GM12878 (cell line): ENCODE measurements around the gene IL18R1. TPM values are rescaled to one million over a fixed set of nuclear protein-coding genes. Genes with fewer than 3 reads are reported as not detected.

Experiments
- ATAC-seq: fragments of 200-7000 bp; cut with Tn5 transposase; 3 replicates; pipeline ENCODE4 v1.9.1; 2020; ENCODE audit warnings: mild to moderate bottlenecking, moderate library complexity
- BruUV-seq: library from RNA; stranded (reverse); fragments of 400-500 nt; replicated peaks from 2 replicates; lab custom pipeline; 2021; lab: Mats Ljungman, UMichigan
- CTCF ChIA-PET: fragments of 300-600 bp; sonication (Branson Sonifier 250); formaldehyde crosslinking; extraction: SDS; loops from one replicate; lab custom pipeline; 2021; ENCODE audit warnings: inconsistent platforms; lab: Yijun Ruan, JAX
- POLR2A ChIA-PET: fragments of 350-600 bp; formaldehyde crosslinking; extraction: SDS; loops from one replicate; lab custom pipeline; 2021; ENCODE audit warnings: inconsistent platforms; lab: Charles Lee
- RAD21 ChIA-PET: fragments of 300-600 bp; sonication (Branson Sonifier 250); formaldehyde crosslinking; loops from one replicate; lab custom pipeline; 2023; ENCODE audit warnings: antibody characterized with exemption; ENCODE audit not compliant: unreplicated experiment; lab: Charles Lee
- SMC1A ChIA-PET: fragments of 300-600 bp; sonication (Branson Sonifier 250); formaldehyde crosslinking; loops from one replicate; lab custom pipeline; 2023; ENCODE audit not compliant: unreplicated experiment, uncharacterized antibody; lab: Charles Lee
- DNase-seq: peaks from one replicate; pipeline ENCODE4 v3.0.0-alpha.2; 2011; ENCODE audit warnings: low read depth, low spot score
- FAIRE-seq: peaks from 3 replicates; lab custom pipeline; 2011; peaks lifted over from hg19 to GRCh38; lab: Jason Lieb, UNC
- H2AFZ ChIP-seq: 2 replicates; pipeline ENCODE4 v1.6.0; 2011; ENCODE audit warnings: low read depth, low read length, control low read depth; ENCODE audit not compliant: control insufficient read depth
- H3K27ac ChIP-seq: 2 replicates; pipeline ENCODE4 v1.5.1; 2011; ENCODE audit warnings: control low read depth; ENCODE audit not compliant: control insufficient read depth, insufficient read depth
- H3K27me3 ChIP-seq, 2 experiments: replicated peaks in 1 of 2; 2 replicates each; pipeline versions ENCODE4 v1.6.0 to v1.6.1; 2011; ENCODE audit warnings: low read length in 1 of 2; ENCODE audit not compliant: control insufficient read depth in 2 of 2, insufficient read depth in 2 of 2
- H3K36me3 ChIP-seq, 2 experiments: 2 replicates each; pipeline ENCODE4 v1.5.1; 2011; ENCODE audit warnings: low read length in 1 of 2; ENCODE audit not compliant: control insufficient read depth in 2 of 2, insufficient read depth in 2 of 2
- H3K4me1 ChIP-seq: 2 replicates; pipeline ENCODE4 v1.6.1; 2011; ENCODE audit warnings: mild to moderate bottlenecking, low read length, moderate library complexity, mixed read lengths; ENCODE audit not compliant: control insufficient read depth, insufficient read depth
- H3K4me2 ChIP-seq: 2 replicates; pipeline ENCODE4 v1.6.0; 2011; ENCODE audit warnings: control low read depth; ENCODE audit not compliant: control insufficient read depth, insufficient read depth
- H3K4me3 ChIP-seq: fragments of 200-600 bp; sonication (generic); 2 replicates; pipeline ENCODE4 v1.5.1; 2016
- H3K79me2 ChIP-seq: 2 replicates; pipeline ENCODE4 v1.6.0; 2011; ENCODE audit warnings: low read length; ENCODE audit not compliant: control insufficient read depth, insufficient read depth
- H3K9ac ChIP-seq: 2 replicates; pipeline ENCODE4 v1.8.0; 2011; ENCODE audit warnings: low read length, control low read depth, mixed read lengths; ENCODE audit not compliant: control insufficient read depth, insufficient read depth
- H3K9me3 ChIP-seq: replicated peaks from 3 replicates; pipeline ENCODE4 v1.5.1; 2011; ENCODE audit warnings: mild to moderate bottlenecking, low read length; ENCODE audit not compliant: control insufficient read depth, insufficient read depth
- H4K20me1 ChIP-seq: 2 replicates; pipeline ENCODE4 v1.6.0; 2011; ENCODE audit not compliant: control insufficient read depth, insufficient read depth
- BHLHE40 ChIP-seq, 2 experiments: fragments of 450-650 bp in 1 of 2; IDR thresholded peaks; 2 replicates each; pipeline ENCODE4 v1.6.1; 2011 to 2017; ENCODE audit warnings: low read depth in 2 of 2, borderline replicate concordance in 1 of 2, improper control_type of control experiment in 1 of 2, low read length in 1 of 2, mild to moderate bottlenecking in 1 of 2
- CEBPZ ChIP-seq: fragments of 150-350 bp; IDR thresholded peaks from 2 replicates; pipeline ENCODE4 v1.6.1; 2016; ENCODE audit warnings: low read depth, low read length
- ELK1 ChIP-seq: IDR thresholded peaks from 2 replicates; pipeline ENCODE4 v1.6.1; 2012; ENCODE audit warnings: low read depth, low read length, improper control_type of control experiment
- IKZF1 ChIP-seq: fragments of 450-650 bp; conservative IDR thresholded peaks from 2 replicates; pipeline ENCODE4 v1.6.1; 2017; ENCODE audit warnings: antibody characterized with exemption, mild to moderate bottlenecking
- KDM1A ChIP-seq: fragments of 200-600 bp; sonication (generic); IDR thresholded peaks from 2 replicates; pipeline ENCODE4 v1.6.1; 2016; ENCODE audit warnings: borderline replicate concordance
- KLF5 ChIP-seq: fragments of 450-650 bp; IDR thresholded peaks from 2 replicates; pipeline ENCODE4 v1.6.1; 2014; ENCODE audit warnings: mild to moderate bottlenecking; ENCODE audit not compliant: partially characterized antibody
- RBBP5 ChIP-seq: fragments of 200-600 bp; sonication (generic); conservative IDR thresholded peaks from 2 replicates; pipeline ENCODE4 v1.6.1; 2016
- RCOR1 ChIP-seq: conservative IDR thresholded peaks from 2 replicates; pipeline ENCODE4 v1.6.1; 2012; ENCODE audit warnings: low read depth, low read length, improper control_type of control experiment
- SMAD1 ChIP-seq: fragments of 450-650 bp; IDR thresholded peaks from 2 replicates; pipeline ENCODE4 v1.6.1; 2018; ENCODE audit warnings: mild to moderate bottlenecking, low read depth; ENCODE audit not compliant: partially characterized antibody
- YY1 ChIP-seq: IDR thresholded peaks from 2 replicates; pipeline ENCODE4 v1.6.1; 2011; ENCODE audit warnings: low read depth, mild to moderate bottlenecking, low read length
- ZNF622 ChIP-seq: fragments of 450-650 bp; IDR thresholded peaks from 2 replicates; pipeline ENCODE4 v1.6.1; 2017; ENCODE audit warnings: mild to moderate bottlenecking, inconsistent platforms
- WGBS: methylation state at CpG from one replicate; pipeline ENCODE4 v1.1.6; 2016; ENCODE audit warnings: low lambda C conversion rate; ENCODE audit not compliant: insufficient replicate concordance, insufficient coverage; ENCODE audit errors: missing lambda C conversion rate; 5-methylcytosine and 5-hydroxymethylcytosine counted together
- in situ Hi-C: fragments of 300-500 bp; cut with MboI; formaldehyde crosslinking; loops from 9 replicates; pipeline ENCODE4 v1.14.3; 2018; ENCODE audit warnings: mixed read lengths
- intact Hi-C: fragments of 100-400 bp; cut with micrococcal nuclease; formaldehyde crosslinking; loops from one replicate; pipeline ENCODE4 v1.14.2; 2022; ENCODE audit not compliant: unreplicated experiment
- polyA plus RNA-seq, 11 experiments: library from polyadenylated mRNA; depleted of rRNA in 4 of 11; unstranded in 6 of 11; stranded (reverse) in 5 of 11; fragments of >200 nt; fragmentation: Nextera tagmentation in 4 of 11; fragmentation: Illumina TruSeq in 1 of 11; extraction: Ambion mirVana in 4 of 11; extraction: Trizol in 1 of 11; gene quantifications; 1 replicate in 1 of 11; 2 replicates in 10 of 11; pipeline versions ENCODE4 v1.2.1 to v1.2.3, GENCODE V29; 2011 to 2016; ENCODE audit warnings: inconsistent platforms in 2 of 11, missing spikeins in 2 of 11, low read depth in 1 of 11
- total RNA-seq, 4 experiments: library from RNA; depleted of rRNA in 3 of 4; stranded (reverse); fragments of >200 nt in 3 of 4; fragmentation: Illumina TruSeq in 1 of 4; extraction: Trizol in 1 of 4; gene quantifications; 2 replicates each; pipeline versions ENCODE4 v1.2.1 to v1.2.3, GENCODE V29; 2013 to 2021
- TF ChIP-seq, protein P1 (sequence below): fragments of 450-650 bp; IDR thresholded peaks from 2 replicates; pipeline ENCODE4 v1.6.1; 2017; ENCODE audit warnings: low read depth, mild to moderate bottlenecking, moderate library complexity
- TF ChIP-seq, protein P2 (sequence below): fragments of 450-650 bp; IDR thresholded peaks from 2 replicates; pipeline ENCODE4 v1.6.1; 2016; ENCODE audit warnings: mild to moderate bottlenecking
- TF ChIP-seq, protein P3 (sequence below): fragments of 450-650 bp; IDR thresholded peaks from 2 replicates; pipeline ENCODE4 v1.6.1; 2017; ENCODE audit warnings: antibody characterized with exemption, mild to moderate bottlenecking, moderate library complexity

Gene IL18R1
- total and polyA plus RNA-seq, 10 of the 15 experiments (the other 5 are each of a cell fraction or from before 2014, with no cell fraction given): 3.5 to 15.5 (median 11.1) TPM

DNA sequence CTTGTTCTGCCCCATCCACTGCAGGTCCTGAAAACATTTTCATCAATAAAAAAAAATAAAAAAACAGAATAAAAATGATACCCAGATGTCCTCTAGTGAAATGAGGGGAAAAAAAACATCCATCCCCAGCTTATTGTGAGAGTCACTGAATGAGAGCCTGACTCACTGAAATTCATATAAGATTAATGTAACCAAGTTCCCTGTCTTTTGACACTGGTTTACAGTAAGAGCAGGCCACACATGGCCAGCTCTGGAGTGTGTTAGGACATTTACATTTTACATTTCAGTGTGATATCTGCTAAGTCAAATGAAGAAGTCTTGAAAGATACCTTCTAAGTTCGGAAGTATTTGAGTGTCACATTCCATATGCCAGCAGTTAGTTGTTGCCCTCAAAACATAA, 21.1 kb upstream of the IL18R1 start:
- DNase-seq: no peak
- Histone ChIP-seq H3K4me1 (no peaks in the 10 kb centered on the region), H3K4me3 (no peak overlapping the region), H3K9me3 (no peaks in the 10 kb centered on the region; the same call in 2 of the 3 replicates), H3K9ac (no peak overlapping the region), H3K4me2 (no peak overlapping the region), H2AFZ (no peak overlapping the region), H3K27me3 (peaks cover 0 to 5% of the 10 kb centered on the region in 2 experiments; a peak in 1 of 4 replicates), H3K79me2 (no peaks in the 10 kb centered on the region), H3K27ac (no peak overlapping the region), H3K36me3 (no peaks in the 10 kb centered on the region), H4K20me1 (no peaks in the 10 kb centered on the region)
- ATAC-seq: no peak
- POLR2A ChIA-PET: no interaction called here
- no TSS peak for BruUV-seq
- SMC1A ChIA-PET: no interaction called here
- in situ Hi-C loops: no loop called here
- FAIRE-seq: no peak
- CTCF ChIA-PET: interaction anchor here (0.7 kb wide), 1 partner anchor 208 kb away, joined by 3 read pairs; no protein-coding TSS in a partner anchor
- WGBS: 88% methylated on average over 1 of the region's 1 CpG
- intact Hi-C loops: no loop called here
- RAD21 ChIA-PET: no interaction called here
- TF ChIP-seq ELK1: no peak
- no peak for TF ChIP-seq BHLHE40 (IDR thresholded peaks at IDR 0.05; ENCODE audit: borderline replicate concordance in 1 of 2, low read depth in 2 of 2, low read length in 1 of 2)
- TF ChIP-seq, protein P1, sequence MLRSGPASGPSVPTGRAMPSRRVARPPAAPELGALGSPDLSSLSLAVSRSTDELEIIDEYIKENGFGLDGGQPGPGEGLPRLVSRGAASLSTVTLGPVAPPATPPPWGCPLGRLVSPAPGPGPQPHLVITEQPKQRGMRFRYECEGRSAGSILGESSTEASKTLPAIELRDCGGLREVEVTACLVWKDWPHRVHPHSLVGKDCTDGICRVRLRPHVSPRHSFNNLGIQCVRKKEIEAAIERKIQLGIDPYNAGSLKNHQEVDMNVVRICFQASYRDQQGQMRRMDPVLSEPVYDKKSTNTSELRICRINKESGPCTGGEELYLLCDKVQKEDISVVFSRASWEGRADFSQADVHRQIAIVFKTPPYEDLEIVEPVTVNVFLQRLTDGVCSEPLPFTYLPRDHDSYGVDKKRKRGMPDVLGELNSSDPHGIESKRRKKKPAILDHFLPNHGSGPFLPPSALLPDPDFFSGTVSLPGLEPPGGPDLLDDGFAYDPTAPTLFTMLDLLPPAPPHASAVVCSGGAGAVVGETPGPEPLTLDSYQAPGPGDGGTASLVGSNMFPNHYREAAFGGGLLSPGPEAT: no peak
- no peak for TF ChIP-seq IKZF1
- no peak for TF ChIP-seq ZNF622
- no peak for TF ChIP-seq RCOR1
- no peak for TF ChIP-seq RBBP5
- no peak for TF ChIP-seq SMAD1
- TF ChIP-seq, protein P2, sequence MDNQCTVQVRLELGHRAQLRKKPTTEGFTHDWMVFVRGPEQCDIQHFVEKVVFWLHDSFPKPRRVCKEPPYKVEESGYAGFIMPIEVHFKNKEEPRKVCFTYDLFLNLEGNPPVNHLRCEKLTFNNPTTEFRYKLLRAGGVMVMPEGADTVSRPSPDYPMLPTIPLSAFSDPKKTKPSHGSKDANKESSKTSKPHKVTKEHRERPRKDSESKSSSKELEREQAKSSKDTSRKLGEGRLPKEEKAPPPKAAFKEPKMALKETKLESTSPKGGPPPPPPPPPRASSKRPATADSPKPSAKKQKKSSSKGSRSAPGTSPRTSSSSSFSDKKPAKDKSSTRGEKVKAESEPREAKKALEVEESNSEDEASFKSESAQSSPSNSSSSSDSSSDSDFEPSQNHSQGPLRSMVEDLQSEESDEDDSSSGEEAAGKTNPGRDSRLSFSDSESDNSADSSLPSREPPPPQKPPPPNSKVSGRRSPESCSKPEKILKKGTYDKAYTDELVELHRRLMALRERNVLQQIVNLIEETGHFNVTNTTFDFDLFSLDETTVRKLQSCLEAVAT: no peak
- TF ChIP-seq KDM1A: no peak
- TF ChIP-seq YY1: no peak
- TF ChIP-seq KLF5: no peak
- no peak for TF ChIP-seq CEBPZ
- TF ChIP-seq, protein P3, sequence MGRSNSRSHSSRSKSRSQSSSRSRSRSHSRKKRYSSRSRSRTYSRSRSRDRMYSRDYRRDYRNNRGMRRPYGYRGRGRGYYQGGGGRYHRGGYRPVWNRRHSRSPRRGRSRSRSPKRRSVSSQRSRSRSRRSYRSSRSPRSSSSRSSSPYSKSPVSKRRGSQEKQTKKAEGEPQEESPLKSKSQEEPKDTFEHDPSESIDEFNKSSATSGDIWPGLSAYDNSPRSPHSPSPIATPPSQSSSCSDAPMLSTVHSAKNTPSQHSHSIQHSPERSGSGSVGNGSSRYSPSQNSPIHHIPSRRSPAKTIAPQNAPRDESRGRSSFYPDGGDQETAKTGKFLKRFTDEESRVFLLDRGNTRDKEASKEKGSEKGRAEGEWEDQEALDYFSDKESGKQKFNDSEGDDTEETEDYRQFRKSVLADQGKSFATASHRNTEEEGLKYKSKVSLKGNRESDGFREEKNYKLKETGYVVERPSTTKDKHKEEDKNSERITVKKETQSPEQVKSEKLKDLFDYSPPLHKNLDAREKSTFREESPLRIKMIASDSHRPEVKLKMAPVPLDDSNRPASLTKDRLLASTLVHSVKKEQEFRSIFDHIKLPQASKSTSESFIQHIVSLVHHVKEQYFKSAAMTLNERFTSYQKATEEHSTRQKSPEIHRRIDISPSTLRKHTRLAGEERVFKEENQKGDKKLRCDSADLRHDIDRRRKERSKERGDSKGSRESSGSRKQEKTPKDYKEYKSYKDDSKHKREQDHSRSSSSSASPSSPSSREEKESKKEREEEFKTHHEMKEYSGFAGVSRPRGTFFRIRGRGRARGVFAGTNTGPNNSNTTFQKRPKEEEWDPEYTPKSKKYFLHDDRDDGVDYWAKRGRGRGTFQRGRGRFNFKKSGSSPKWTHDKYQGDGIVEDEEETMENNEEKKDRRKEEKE: no peak
